Ishikawa (cell line): ENCODE data around the gene ARMC3.

Source experiments
- CEBPB ChIP-seq: IDR thresholded peaks from 2 replicates; pipeline ENCODE4 v1.6.1; 2012
- CREB1 ChIP-seq: IDR thresholded peaks from 2 replicates; pipeline ENCODE4 v1.6.1; 2012; ENCODE audit warnings: low read depth
- EGR1 ChIP-seq: IDR thresholded peaks from 2 replicates; pipeline ENCODE4 v1.6.1; 2012
- EP300 ChIP-seq: IDR thresholded peaks from 2 replicates; pipeline ENCODE4 v1.6.1; 2012; ENCODE audit warnings: borderline replicate concordance
- FOXM1 ChIP-seq: IDR thresholded peaks from 2 replicates; pipeline ENCODE4 v1.6.1; 2012; ENCODE audit warnings: low read depth, borderline replicate concordance
- MAX ChIP-seq: IDR thresholded peaks from 2 replicates; pipeline ENCODE4 v1.6.1; 2012
- NFIC ChIP-seq: IDR thresholded peaks from 2 replicates; pipeline ENCODE4 v1.6.1; 2012
- RAD21 ChIP-seq: IDR thresholded peaks from 2 replicates; pipeline ENCODE4 v1.6.1; 2012; ENCODE audit warnings: low read depth
- REST ChIP-seq: IDR thresholded peaks from 2 replicates; pipeline ENCODE4 v1.6.1; 2012; ENCODE audit warnings: low read depth, mild to moderate bottlenecking
- TAF1 ChIP-seq: IDR thresholded peaks from 2 replicates; pipeline ENCODE4 v1.6.1; 2012; ENCODE audit warnings: low read depth, mild to moderate bottlenecking
- TCF12 ChIP-seq: IDR thresholded peaks from 2 replicates; pipeline ENCODE4 v1.6.1; 2012; ENCODE audit warnings: low read depth
- TEAD4 ChIP-seq: IDR thresholded peaks from 2 replicates; pipeline ENCODE4 v1.6.1; 2012
- USF1 ChIP-seq: IDR thresholded peaks from 2 replicates; pipeline ENCODE4 v1.6.1; 2012
- YY1 ChIP-seq: IDR thresholded peaks from 2 replicates; pipeline ENCODE4 v1.6.1; 2012; ENCODE audit warnings: low read depth
- ZBTB7A ChIP-seq: IDR thresholded peaks from 2 replicates; pipeline ENCODE4 v1.6.1; 2012; ENCODE audit warnings: low read depth

Gene ARMC3

DNA sequence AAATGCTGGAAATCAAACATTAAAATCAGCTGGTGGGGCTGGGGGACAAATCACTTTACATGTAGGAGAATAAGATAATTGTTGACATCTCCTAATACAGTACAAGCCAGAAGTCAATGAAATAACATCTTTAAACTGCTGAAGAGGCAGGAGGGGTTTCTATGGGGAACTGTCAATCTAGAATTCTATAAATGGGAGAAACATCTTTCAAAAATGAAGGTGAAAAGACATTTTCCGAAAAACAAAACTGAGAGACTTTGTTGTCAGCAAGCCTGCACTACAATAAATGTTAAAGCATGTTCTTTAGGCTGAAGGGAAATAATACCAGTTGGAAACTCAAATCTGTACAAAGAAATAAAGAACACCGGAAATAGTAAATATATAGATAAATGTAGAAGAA is 150.3 kb downstream of the ARMC3 start:
- TF ChIP-seq TEAD4, result no peak
- no peak for TF ChIP-seq TAF1
- no peak for TF ChIP-seq FOXM1
- no peak for TF ChIP-seq CEBPB
- TF ChIP-seq YY1, result no peak
- TF ChIP-seq TCF12, result no peak
- TF ChIP-seq RAD21, result no peak
- no peak for TF ChIP-seq EGR1
- TF ChIP-seq NFIC, result no peak
- TF ChIP-seq REST, result no peak
- no peak for TF ChIP-seq MAX
- TF ChIP-seq EP300, result no peak
- TF ChIP-seq USF1, result no peak
- no peak for TF ChIP-seq ZBTB7A
- TF ChIP-seq CREB1, result no peak

- TF ChIP-seq CEBPB (no peak), EGR1 (no peak), TCF12 (no peak), ZBTB7A (no peak), YY1 (no peak), EP300 (no peak), REST (no peak), CREB1 (no peak), USF1 (no peak), FOXM1 (no peak), TAF1 (no peak), NFIC (no peak), RAD21 (no peak)
These were observed 151.8 kb downstream of the ARMC3 start for GRCh38 chr10:23079700-23080099.

- TF ChIP-seq NFIC (no peak), CREB1 (no peak), MAX (no peak), TCF12 (no peak), TAF1 (no peak), ZBTB7A (no peak)
These were observed 152.4 kb downstream of the ARMC3 start for GRCh38 chr10:23080262-23080661.

- TF ChIP-seq EP300 (no peak), CEBPB (no peak), CREB1 (no peak), YY1 (no peak), ZBTB7A (no peak), USF1 (no peak), TEAD4 (no peak), TAF1 (no peak), FOXM1 (no peak), TCF12 (no peak), NFIC (no peak), MAX (no peak), RAD21 (no peak), EGR1 (no peak), REST (no peak)
These were observed 153.4 kb downstream of the ARMC3 start for GRCh38 chr10:23081221-23081750.
